Panc1 (cell line): Measurements from ENCODE around the gene PALM2AKAP2. TPM values are rescaled to one million over a fixed set of nuclear protein-coding genes. Genes with fewer than 3 reads are reported as not detected.

Experiments used
- ATAC-seq: fragments of 200-7000 bp; cut with Tn5 transposase; 2 replicates; pipeline ENCODE4 v1.9.1; 2020; ENCODE audit warnings: mild to moderate bottlenecking, moderate library complexity
- BruUV-seq: library from RNA; stranded (reverse); fragments of 400-500 nt; replicated peaks from 2 replicates; lab custom pipeline; 2021; lab: Mats Ljungman, UMichigan
- CTCF ChIA-PET: fragments of 300-600 bp; sonication (Branson Sonifier 250); formaldehyde crosslinking; loops from one replicate; lab custom pipeline; 2022; ENCODE audit warnings: antibody characterized with exemption; lab: Charles Lee
- POLR2A ChIA-PET: fragments of 300-600 bp; sonication (Branson Sonifier 250); formaldehyde crosslinking; loops from one replicate; lab custom pipeline; 2022; ENCODE audit warnings: antibody characterized with exemption; lab: Charles Lee
- DNase-seq: peaks from one replicate; pipeline ENCODE4 v3.0.0-alpha.2; 2010; ENCODE audit warnings: low read depth, low spot score
- H3K27ac ChIP-seq: 2 replicates; pipeline ENCODE4 v1.5.1; 2011; ENCODE audit warnings: mild to moderate bottlenecking, low read length, inconsistent platforms
- H3K27me3 ChIP-seq: fragments of 200-500 bp; sonication (Bioruptor generic); 2 replicates; pipeline ENCODE4 v1.6.0; 2014; ENCODE audit warnings: low read length, inconsistent platforms; ENCODE audit not compliant: control insufficient read depth, insufficient read depth
- H3K36me3 ChIP-seq: fragments of 200-500 bp; sonication (Bioruptor generic); 2 replicates; pipeline ENCODE4 v1.5.1; 2014; ENCODE audit warnings: inconsistent platforms, mild to moderate bottlenecking, low read length, moderate library complexity; ENCODE audit not compliant: control insufficient read depth, insufficient read depth
- H3K4me1 ChIP-seq: 2 replicates; pipeline ENCODE4 v1.5.1; 2011; ENCODE audit warnings: inconsistent platforms, mild to moderate bottlenecking, low read length, moderate library complexity; ENCODE audit not compliant: control insufficient read depth, insufficient read depth
- H3K4me3 ChIP-seq, 2 experiments: 2 replicates each; pipeline ENCODE4 v1.5.1; 2011 to 2012; ENCODE audit warnings: low read depth in 2 of 2, low read length in 2 of 2, mild to moderate bottlenecking in 2 of 2, inconsistent platforms in 1 of 2, moderate library complexity in 1 of 2
- H3K9me3 ChIP-seq: fragments of 200-500 bp; sonication (Bioruptor generic); 2 replicates; pipeline ENCODE4 v1.5.1; 2014; ENCODE audit warnings: low read depth, mild to moderate bottlenecking, inconsistent platforms, low read length, moderate library complexity; ENCODE audit not compliant: control insufficient read depth, insufficient read depth
- CTCF ChIP-seq: fragments of 450-650 bp; IDR thresholded peaks from 2 replicates; pipeline ENCODE4 v1.5.1; 2017; ENCODE audit warnings: mild to moderate bottlenecking
- POLR2AphosphoS5 ChIP-seq: IDR thresholded peaks from 2 replicates; pipeline ENCODE4 v1.6.1; 2012; ENCODE audit warnings: mild to moderate bottlenecking, low read depth, low read length, moderate library complexity
- REST ChIP-seq, 2 experiments: IDR thresholded peaks; 2 replicates each; pipeline ENCODE4 v1.6.1; 2011 to 2012; ENCODE audit warnings: low read depth in 2 of 2, control low read depth in 1 of 2, low read length in 1 of 2, mild to moderate bottlenecking in 1 of 2, moderate library complexity in 1 of 2; ENCODE audit not compliant: insufficient read depth in 1 of 2
- SIN3A ChIP-seq: IDR thresholded peaks from 2 replicates; pipeline ENCODE4 v1.6.1; 2012; ENCODE audit warnings: low read depth, mild to moderate bottlenecking, low read length, moderate library complexity, borderline replicate concordance; ENCODE audit not compliant: insufficient read depth
- TCF7L2 ChIP-seq: IDR thresholded peaks from 2 replicates; pipeline ENCODE4 v1.6.1; 2011; ENCODE audit warnings: mild to moderate bottlenecking, low read depth, low read length, inconsistent platforms
- in situ Hi-C: cut with HindIII; loops from 2 replicates; pipeline ENCODE4 v1.10.0; 2016; ENCODE audit warnings: low sequenced_read_pairs, low pct_unique_long_range_greater_than_20kb
- intact Hi-C: fragments of 100-400 bp; cut with micrococcal nuclease; formaldehyde crosslinking; loops from one replicate; pipeline ENCODE4 v1.10.0; 2022; ENCODE audit not compliant: unreplicated experiment
- total RNA-seq: library from RNA; stranded (reverse); gene quantifications from one replicate; pipeline ENCODE4 v1.2.1, GENCODE V29; 2021; ENCODE audit not compliant: unreplicated experiment

The PALM2AKAP2 gene
- total RNA-seq, 1 experiment from 2014 or later: 0.44 TPM

- DNase-seq: no peak
- no peak for ATAC-seq
- Histone ChIP-seq H3K4me3 (peak overlapping the region in 1 of 2 experiments; percentile 41; a peak in 1 of 4 replicates), H3K36me3 (no peaks in the 10 kb centered on the region), H3K9me3 (no peaks in the 10 kb centered on the region), H3K4me1 (no peaks in the 10 kb centered on the region), H3K27me3 (peaks cover 5% of the 10 kb centered on the region), H3K27ac (no peak overlapping the region)
- no peak for TF ChIP-seq TCF7L2
- TF ChIP-seq REST (IDR thresholded peaks at IDR 0.05; ENCODE audit: insufficient read depth in 1 of 2, low read depth in 2 of 2, low read length in 1 of 2): no peak
- TF ChIP-seq POLR2AphosphoS5: no peak
- no peak for TF ChIP-seq SIN3A
- TF ChIP-seq CTCF: no peak
- BruUV-seq: no TSS peak
- in situ Hi-C loops (no loop called here), intact Hi-C loops (no loop called here)
- ChIA-PET POLR2A (no interaction called here), CTCF (no interaction called here)
These were observed 1.1 kb downstream of the PALM2AKAP2 start for GRCh38 chr9:109781086-109781485.

- DNase-seq: no peak
- ChIA-PET POLR2A (no interaction called here), CTCF (no interaction called here)
- Histone ChIP-seq H3K4me1 (no peaks in the 10 kb centered on the region), H3K27me3 (peaks cover 5% of the 10 kb centered on the region), H3K4me3 (peak overlapping the region in 1 of 2 experiments; percentile 41; a peak in 1 of 4 replicates), H3K9me3 (no peaks in the 10 kb centered on the region), H3K27ac (no peak overlapping the region), H3K36me3 (no peaks in the 10 kb centered on the region)
- no peak for TF ChIP-seq POLR2AphosphoS5
- TF ChIP-seq SIN3A: no peak
- TF ChIP-seq CTCF: no peak
- TF ChIP-seq REST (IDR thresholded peaks at IDR 0.05; ENCODE audit: insufficient read depth in 1 of 2, low read depth in 2 of 2, low read length in 1 of 2): no peak
- TF ChIP-seq TCF7L2: no peak
- in situ Hi-C loops: no loop called here
- intact Hi-C loops: no loop called here
- ATAC-seq: no peak
- BruUV-seq: no TSS peak
These were observed 1.7 kb downstream of the PALM2AKAP2 start for GRCh38 chr9:109781541-109782197.
